GM04503 (cell line): ENCODE data around the gene PARM1.

Source experiments
- DNase-seq: peaks from one replicate; pipeline ENCODE4 v3.0.0-alpha.2; 2012; ENCODE audit warnings: low read depth

Gene PARM1

GRCh38 chr4:75080888-75081287 lies 148.0 kb downstream of the PARM1 start:
- no peak for DNase-seq

DNA sequence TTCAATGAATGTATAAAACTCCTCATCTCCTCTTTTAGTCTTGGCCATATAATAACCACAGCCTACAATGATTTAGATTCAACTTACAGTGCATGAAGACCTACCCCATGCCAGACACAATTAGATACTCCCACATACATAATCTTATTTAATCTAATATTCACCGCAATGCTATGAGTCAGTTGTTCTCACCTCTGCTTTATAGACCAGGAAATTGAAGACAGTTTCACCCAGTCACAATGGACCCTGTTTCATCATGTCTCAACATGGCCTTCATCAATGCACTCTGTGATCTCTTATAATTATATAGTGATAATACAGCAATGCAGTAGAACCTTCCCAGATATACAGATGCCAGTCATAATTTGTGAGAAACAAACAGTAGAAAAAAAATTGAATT lies 148.6 kb downstream of the PARM1 start:
- DNase-seq: no peak

DNA sequence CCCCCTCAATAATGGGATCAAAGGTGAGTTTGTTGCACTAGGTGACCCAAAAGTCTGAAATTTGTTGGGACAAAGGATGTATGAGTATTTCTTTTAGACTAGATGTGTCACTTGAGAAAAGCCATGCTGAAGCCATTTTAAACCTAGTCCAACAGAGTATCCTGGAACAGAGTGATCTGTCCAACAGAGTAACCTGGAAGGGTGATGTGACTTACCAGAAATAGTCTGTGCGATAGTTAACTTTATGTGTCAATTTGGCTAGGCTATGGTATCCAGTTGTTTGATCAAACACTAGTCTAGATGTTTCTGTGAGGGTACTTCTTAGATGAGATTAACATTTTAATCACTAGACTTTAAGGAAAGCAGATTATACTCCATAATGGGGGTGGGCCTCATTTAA lies 154.5 kb downstream of the PARM1 start:
- no peak for DNase-seq

GRCh38 chr4:75087865-75088264 lies 154.9 kb downstream of the PARM1 start:
- DNase-seq: no peak

DNA sequence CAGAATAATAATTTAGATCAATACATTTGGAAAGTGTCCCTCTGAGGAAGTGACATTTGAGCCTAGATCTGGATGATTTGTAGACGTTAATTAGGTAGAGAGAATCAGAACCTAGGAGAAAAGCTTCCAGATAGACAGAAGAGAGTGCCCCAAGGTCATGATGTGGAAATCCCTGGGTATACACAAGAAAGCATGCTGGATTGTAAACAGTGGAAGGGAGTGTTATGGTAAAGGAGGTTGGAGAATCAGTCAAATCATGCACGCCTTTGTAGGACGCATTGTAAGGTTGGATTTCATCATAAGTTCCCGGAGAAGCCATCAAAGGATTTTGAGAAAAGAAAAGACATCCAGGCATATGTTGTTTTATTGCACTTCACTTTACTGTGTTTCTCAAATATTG lies 156.3 kb downstream of the PARM1 start:
- DNase-seq: no peak

- DNase-seq: no peak
Observed at GRCh38 chr4:75099321-75099720, 166.4 kb downstream of the PARM1 start.
